Measurements from ENCODE around the gene RASSF10. TPM values are rescaled to one million over a fixed set of nuclear protein-coding genes. Genes with fewer than 3 reads are reported as not detected.

RASSF10 gene
- total and polyA plus RNA-seq, 2 experiments from 2014 or later: 8.2 TPM; not detected in 1

GRCh38 chr11:13028322-13028721 is 19.2 kb downstream of the RASSF10 start:
- Histone ChIP-seq H3K36me3 (no peaks in the 10 kb centered on the region), H3K4me3 (no peak overlapping the region), H3K4me1 (ENCODE audit: low read depth) (no peaks in the 10 kb centered on the region), H3K27me3 (peaks cover 4% of the 10 kb centered on the region), H3K9me3 (ENCODE audit: low read depth) (no peaks in the 10 kb centered on the region), H3K27ac (no peak overlapping the region)
- no peak for TF ChIP-seq CTCF (IDR thresholded peaks at IDR 0.05; ENCODE audit: low read depth, low read length)
- no peak for DNase-seq (ENCODE audit: low read depth in 1 of 2, low spot score in 1 of 2)

GRCh38 chr11:13029872-13030271 is 20.8 kb downstream of the RASSF10 start:
- H3K27me3 ChIP-seq: peaks cover 4% of the 10 kb centered on the region
- no peaks in the 10 kb centered on the region for H3K9me3 ChIP-seq (ENCODE audit: low read depth)
- no peaks in the 10 kb centered on the region for H3K36me3 ChIP-seq
- H3K4me3 ChIP-seq: no peak overlapping the region
- no peaks in the 10 kb centered on the region for H3K4me1 ChIP-seq (ENCODE audit: low read depth)
- no peak for TF ChIP-seq CTCF (IDR thresholded peaks at IDR 0.05; ENCODE audit: low read depth, low read length)
- DNase-seq (ENCODE audit: low read depth in 1 of 2, low spot score in 1 of 2): no peak
- no peak overlapping the region for H3K27ac ChIP-seq

- H3K4me1 ChIP-seq (ENCODE audit: low read depth): no peaks in the 10 kb centered on the region
- peaks cover 14% of the 10 kb centered on the region for H3K27me3 ChIP-seq
- H3K36me3 ChIP-seq: no peaks in the 10 kb centered on the region
- peak in 1 of 2 donors; percentile 36 for DNase-seq (ENCODE audit: low read depth in 1 of 2, low spot score in 1 of 2)
- TF ChIP-seq CTCF (IDR thresholded peaks at IDR 0.05; ENCODE audit: low read depth, low read length): no peak
- no peak overlapping the region for H3K27ac ChIP-seq
- H3K9me3 ChIP-seq (ENCODE audit: low read depth): no peaks in the 10 kb centered on the region
- no peak overlapping the region for H3K4me3 ChIP-seq
Measured at GRCh38 chr11:13030857-13031256, 21.7 kb downstream of the RASSF10 start.

GRCh38 chr11:13031349-13031748 is 22.2 kb downstream of the RASSF10 start:
- no peak overlapping the region for H3K27ac ChIP-seq
- no peaks in the 10 kb centered on the region for H3K36me3 ChIP-seq
- peaks cover 19% of the 10 kb centered on the region for H3K27me3 ChIP-seq
- no peak for DNase-seq (ENCODE audit: low read depth in 1 of 2, low spot score in 1 of 2)
- H3K4me1 ChIP-seq (ENCODE audit: low read depth): no peaks in the 10 kb centered on the region
- no peaks in the 10 kb centered on the region for H3K9me3 ChIP-seq (ENCODE audit: low read depth)
- no peak overlapping the region for H3K4me3 ChIP-seq
- TF ChIP-seq CTCF (IDR thresholded peaks at IDR 0.05; ENCODE audit: low read depth, low read length): no peak

GRCh38 chr11:13033760-13034533 is 24.8 kb downstream of the RASSF10 start:
- TF ChIP-seq CTCF (IDR thresholded peaks at IDR 0.05; ENCODE audit: low read depth, low read length): no peak
- Histone ChIP-seq H3K36me3 (no peaks in the 10 kb centered on the region), H3K4me1 (ENCODE audit: low read depth) (no peaks in the 10 kb centered on the region), H3K9me3 (ENCODE audit: low read depth) (no peaks in the 10 kb centered on the region), H3K4me3 (no peak overlapping the region), H3K27ac (no peak overlapping the region), H3K27me3 (peaks cover 15% of the 10 kb centered on the region)
- no peak for DNase-seq (ENCODE audit: low read depth in 1 of 2, low spot score in 1 of 2)

Data from cardiac muscle cell (in vitro differentiated cells and primary cell).